Sigmoid colon (tissue), 7 donors: ENCODE results near the gene SLC45A1. TPM values are rescaled to one million over a fixed set of nuclear protein-coding genes. Genes with fewer than 3 reads are reported as not detected.
A peak's percentile ranks its signal among the peaks of the same experiment; 100 is the strongest.

ENCODE experiments used
- DNase-seq: peaks from one replicate; pipeline ENCODE4 v3.0.0-alpha.2; 2019
- H3K27ac ChIP-seq, 4 donors: fragments of 200-600 bp; sonication (generic); one replicate each; pipeline ENCODE4 v1.5.1; 2016 to 2019; ENCODE audit warnings: mild to moderate bottlenecking in 1 of 4
- H3K27me3 ChIP-seq, 3 donors: fragments of 200-600 bp; sonication (generic); one replicate each; pipeline ENCODE4 v1.5.1; 2019; ENCODE audit warnings: mild to moderate bottlenecking in 1 of 3
- H3K36me3 ChIP-seq, 4 donors: fragments of 200-600 bp; sonication (generic); one replicate each; pipeline ENCODE4 v1.5.1; 2016 to 2019
- H3K4me1 ChIP-seq, 4 donors: fragments of 200-600 bp; sonication (generic); one replicate each; pipeline ENCODE4 v1.5.1; 2017 to 2019
- H3K4me3 ChIP-seq, 4 donors: fragments of 200-600 bp; sonication (generic); one replicate each; pipeline ENCODE4 v1.5.1; 2017 to 2019; ENCODE audit warnings: mild to moderate bottlenecking in 2 of 4, moderate library complexity in 1 of 4
- H3K9me3 ChIP-seq, 4 donors: fragments of 200-600 bp in 3 of 4; sonication (generic) in 3 of 4; one replicate each; pipeline versions ENCODE4 v1.5.1 to v1.6.1; 2013 to 2019
- EP300 ChIP-seq, 4 donors: sonication (generic); formaldehyde crosslinking; IDR thresholded peaks; one replicate each; pipeline ENCODE4 v1.6.1; 2017; ENCODE audit warnings: antibody characterized with exemption in 4 of 4
- POLR2A ChIP-seq, 2 donors: fragments of 450-650 bp; IDR thresholded peaks; one replicate each; pipeline ENCODE4 v1.6.1; 2016; ENCODE audit warnings: antibody characterized with exemption in 2 of 2, mild to moderate bottlenecking in 2 of 2, moderate library complexity in 2 of 2
- POLR2AphosphoS5 ChIP-seq, 4 donors: sonication (generic); formaldehyde crosslinking; IDR thresholded peaks; one replicate each; pipeline ENCODE4 v1.6.1; 2017; ENCODE audit warnings: antibody characterized with exemption in 4 of 4
- WGBS, 2 donors: extraction: QIAGEN DNeasy Blood & Tissue Kit; methylation state at CpG; one replicate each; pipeline ENCODE4 v1.1.7; 2013; 5-methylcytosine and 5-hydroxymethylcytosine counted together
- intact Hi-C: fragments of 100-400 bp; cut with DNase I; formaldehyde crosslinking; loops from one replicate; pipeline ENCODE4 v1.15.1; 2023
- polyA plus RNA-seq, 3 donors: library from polyadenylated mRNA; stranded (reverse); fragments of 200-250 nt; gene quantifications; one replicate each; pipeline ENCODE4 v1.2.3, GENCODE V29; 2013
- total RNA-seq, 4 donors: library from RNA; depleted of rRNA; stranded (reverse); fragments of >200 nt; gene quantifications; one replicate each; pipeline ENCODE4 v1.1.0, GENCODE V29; 2016
- TF ChIP-seq, protein P1 (sequence below), 4 experiments: fragments of 450-650 bp in 3 of 4; fragments of 200-600 bp in 1 of 4; IDR thresholded peaks; one replicate each; pipeline ENCODE4 v1.5.1; 2016 to 2019; ENCODE audit warnings: antibody characterized with exemption in 4 of 4, mild to moderate bottlenecking in 3 of 4, moderate library complexity in 2 of 4
- donor health status: healthy with polysubstance abuse.
- donor health status: Bipolar disorder and iron deficiency.
- donor health status: healthy.

SLC45A1 gene
- total and polyA plus RNA-seq, 7 donors: 1.4 to 6.5 (median 3.9) TPM; not detected in 2

- Histone ChIP-seq H3K9me3 (no peaks in the 10 kb centered on the region), H3K27ac (no peak overlapping the region), H3K36me3 (no peaks in the 10 kb centered on the region), H3K4me1 (peaks cover 0 to 36% (median 28%) of the 10 kb centered on the region in 4 donors), H3K4me3 (no peak overlapping the region), H3K27me3 (no peaks in the 10 kb centered on the region)
- WGBS, 2 donors: 71 to 78% methylated on average over 14 of the region's 14 CpGs
- no peak for TF ChIP-seq POLR2AphosphoS5 (IDR thresholded peaks at IDR 0.05)
- no peak for TF ChIP-seq POLR2A (IDR thresholded peaks at IDR 0.05)
- TF ChIP-seq EP300 (IDR thresholded peaks at IDR 0.05): no peak
- TF ChIP-seq, protein P1, sequence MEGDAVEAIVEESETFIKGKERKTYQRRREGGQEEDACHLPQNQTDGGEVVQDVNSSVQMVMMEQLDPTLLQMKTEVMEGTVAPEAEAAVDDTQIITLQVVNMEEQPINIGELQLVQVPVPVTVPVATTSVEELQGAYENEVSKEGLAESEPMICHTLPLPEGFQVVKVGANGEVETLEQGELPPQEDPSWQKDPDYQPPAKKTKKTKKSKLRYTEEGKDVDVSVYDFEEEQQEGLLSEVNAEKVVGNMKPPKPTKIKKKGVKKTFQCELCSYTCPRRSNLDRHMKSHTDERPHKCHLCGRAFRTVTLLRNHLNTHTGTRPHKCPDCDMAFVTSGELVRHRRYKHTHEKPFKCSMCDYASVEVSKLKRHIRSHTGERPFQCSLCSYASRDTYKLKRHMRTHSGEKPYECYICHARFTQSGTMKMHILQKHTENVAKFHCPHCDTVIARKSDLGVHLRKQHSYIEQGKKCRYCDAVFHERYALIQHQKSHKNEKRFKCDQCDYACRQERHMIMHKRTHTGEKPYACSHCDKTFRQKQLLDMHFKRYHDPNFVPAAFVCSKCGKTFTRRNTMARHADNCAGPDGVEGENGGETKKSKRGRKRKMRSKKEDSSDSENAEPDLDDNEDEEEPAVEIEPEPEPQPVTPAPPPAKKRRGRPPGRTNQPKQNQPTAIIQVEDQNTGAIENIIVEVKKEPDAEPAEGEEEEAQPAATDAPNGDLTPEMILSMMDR (IDR thresholded peaks at IDR 0.05): no peak
- intact Hi-C loops: loop anchor here (2.0 to 10.0 kb wide), 3 partner anchors 33 to 341 kb away; no protein-coding TSS in a partner anchor
- no peak for DNase-seq
Observed at GRCh38 chr1:8315573-8316475, 2.1 kb upstream of the SLC45A1 start.

- no peaks in the 10 kb centered on the region for H3K36me3 ChIP-seq
- peak overlapping the region; percentile 62 to 77 (median 66) for H3K27ac ChIP-seq
- no peaks in the 10 kb centered on the region for H3K9me3 ChIP-seq
- TF ChIP-seq, protein P1 (IDR thresholded peaks at IDR 0.05): no peak
- no peak for TF ChIP-seq POLR2AphosphoS5 (IDR thresholded peaks at IDR 0.05)
- TF ChIP-seq EP300 (IDR thresholded peaks at IDR 0.05): no peak
- TF ChIP-seq POLR2A (IDR thresholded peaks at IDR 0.05): no peak
- WGBS, 2 donors: 12 to 16% methylated on average over 18 of the region's 18 CpGs
- H3K4me1 ChIP-seq: peaks cover 0 to 28% (median 22%) of the 10 kb centered on the region in 4 donors
- intact Hi-C loops: loop anchor here (10.0 kb wide), 1 partner anchor 184 kb away; no protein-coding TSS in a partner anchor
- H3K4me3 ChIP-seq: peak overlapping the region; percentile 52 to 88 (median 75)
- DNase-seq: no peak
- no peaks in the 10 kb centered on the region for H3K27me3 ChIP-seq
Observed at GRCh38 chr1:8318436-8318835, 522 bp downstream of the SLC45A1 start.

- Histone ChIP-seq H3K27ac (no peak overlapping the region), H3K27me3 (no peaks in the 10 kb centered on the region), H3K4me3 (no peak overlapping the region), H3K9me3 (no peaks in the 10 kb centered on the region), H3K4me1 (peaks cover 0 to 20% (median 10%) of the 10 kb centered on the region in 4 donors), H3K36me3 (peaks cover 0 to 13% (median 4%) of the 10 kb centered on the region in 4 donors)
- 87 to 92% methylated on average over 3 of the region's 3 CpGs for WGBS, 2 donors
- no peak for TF ChIP-seq POLR2AphosphoS5 (IDR thresholded peaks at IDR 0.05)
- no peak for TF ChIP-seq POLR2A (IDR thresholded peaks at IDR 0.05)
- no peak for DNase-seq
- intact Hi-C loops: no loop called here
Observed at GRCh38 chr1:8321612-8322011, 3.7 kb downstream of the SLC45A1 start.

GRCh38 chr1:8323706-8324105 lies 5.8 kb downstream of the SLC45A1 start:
- H3K4me1 ChIP-seq: peaks cover 0 to 4% (median 1%) of the 10 kb centered on the region in 4 donors
- H3K4me3 ChIP-seq: no peak overlapping the region
- 74 to 76% methylated on average over 11 of the region's 11 CpGs for WGBS, 2 donors
- no peak overlapping the region for H3K27ac ChIP-seq
- TF ChIP-seq POLR2AphosphoS5 (IDR thresholded peaks at IDR 0.05) (no peak), EP300 (IDR thresholded peaks at IDR 0.05) (no peak), POLR2A (IDR thresholded peaks at IDR 0.05) (no peak)
- TF ChIP-seq, protein P1 (IDR thresholded peaks at IDR 0.05): no peak
- no peak for DNase-seq
- intact Hi-C loops: no loop called here
- H3K9me3 ChIP-seq: no peaks in the 10 kb centered on the region
- peaks cover 0 to 26% (median 4%) of the 10 kb centered on the region in 4 donors for H3K36me3 ChIP-seq
- no peaks in the 10 kb centered on the region for H3K27me3 ChIP-seq

DNA sequence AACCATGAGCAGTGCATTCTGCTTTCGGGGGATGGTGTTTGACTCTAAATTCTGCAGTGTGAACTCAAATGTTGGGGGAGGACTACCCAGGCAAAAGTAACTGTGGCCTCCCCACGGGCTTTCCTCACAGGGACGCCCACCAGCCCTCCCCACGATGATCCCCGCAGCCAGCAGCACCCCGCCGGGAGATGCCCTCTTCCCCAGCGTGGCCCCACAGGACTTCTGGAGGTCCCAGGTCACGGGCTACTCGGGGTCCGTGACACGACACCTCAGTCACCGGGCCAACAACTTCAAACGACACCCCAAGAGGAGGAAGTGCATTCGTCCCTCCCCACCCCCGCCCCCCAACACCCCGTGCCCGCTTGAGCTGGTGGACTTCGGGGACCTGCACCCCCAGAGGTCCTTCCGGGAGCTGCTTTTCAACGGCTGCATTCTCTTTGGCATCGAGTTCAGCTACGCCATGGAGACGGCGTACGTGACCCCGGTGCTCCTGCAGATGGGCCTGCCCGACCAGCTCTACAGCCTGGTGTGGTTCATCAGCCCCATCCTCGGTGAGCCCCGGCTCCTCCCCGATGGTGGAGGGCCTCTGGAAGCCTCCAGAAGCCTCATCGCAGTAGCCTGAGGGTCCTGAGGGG lies 6.4 kb downstream of the SLC45A1 start:
- H3K27ac ChIP-seq: no peak overlapping the region

More for the DNA sequence above, 6.4 kb downstream of the SLC45A1 start:
- peaks cover 0 to 26% (median 4%) of the 10 kb centered on the region in 4 donors for H3K36me3 ChIP-seq
- no peak overlapping the region for H3K4me3 ChIP-seq
- TF ChIP-seq POLR2A (IDR thresholded peaks at IDR 0.05) (no peak), EP300 (IDR thresholded peaks at IDR 0.05) (no peak), POLR2AphosphoS5 (IDR thresholded peaks at IDR 0.05) (no peak)
- TF ChIP-seq, protein P1 (IDR thresholded peaks at IDR 0.05): no peak
- no peaks in the 10 kb centered on the region for H3K4me1 ChIP-seq
- H3K27me3 ChIP-seq: no peaks in the 10 kb centered on the region
- no peak for DNase-seq
- no peaks in the 10 kb centered on the region for H3K9me3 ChIP-seq
- 87 to 90% methylated on average over 32 of the region's 32 CpGs for WGBS, 2 donors
- intact Hi-C loops: no loop called here
